Progenitor cell of endocrine pancreas (in vitro differentiated cells): ENCODE results near the gene LIME1. TPM values are rescaled to one million over a fixed set of nuclear protein-coding genes. Genes with fewer than 3 reads are reported as not detected.

Experiments used
- DNase-seq: peaks from one replicate; pipeline ENCODE4 v3.0.0; 2021; ENCODE audit warnings: low spot score; ENCODE audit not compliant: unreplicated experiment
- H3K27ac Mint-ChIP-seq: 2 replicates; pipeline ENCODE4 v1.8.0; 2021; ENCODE audit warnings: mild to moderate bottlenecking, moderate library complexity, mixed read lengths
- H3K27me3 Mint-ChIP-seq: 2 replicates; pipeline ENCODE4 v1.8.0; 2021; ENCODE audit warnings: mixed read lengths
- H3K36me3 Mint-ChIP-seq: 2 replicates; pipeline ENCODE4 v1.8.0; 2022; ENCODE audit warnings: mixed read lengths; ENCODE audit not compliant: insufficient read depth
- H3K4me1 Mint-ChIP-seq: 2 replicates; pipeline ENCODE4 v1.8.0; 2021; ENCODE audit warnings: low read depth, mixed read lengths
- H3K4me3 Mint-ChIP-seq: 2 replicates; pipeline ENCODE4 v1.8.0; 2021; ENCODE audit warnings: low read depth, mild to moderate bottlenecking, moderate library complexity, mixed read lengths
- H3K9me3 Mint-ChIP-seq: 2 replicates; pipeline ENCODE4 v1.8.0; 2021; ENCODE audit warnings: low read depth, mixed read lengths
- total RNA-seq: library from RNA; stranded (reverse); gene quantifications from 2 replicates; pipeline ENCODE4 v1.2.1, GENCODE V29; 2021
- TF ChIP-seq, protein P1 (sequence below): fragments of 200-600 bp; sonication (generic); IDR thresholded peaks from one replicate; pipeline ENCODE4 v1.5.0; 2021; ENCODE audit warnings: antibody characterized with exemption, mild to moderate bottlenecking; ENCODE audit not compliant: unreplicated experiment

The LIME1 gene
- total RNA-seq, 1 donor from 2014 or later: 17.2 TPM

- DNase-seq: no peak
- TF ChIP-seq, protein P1, sequence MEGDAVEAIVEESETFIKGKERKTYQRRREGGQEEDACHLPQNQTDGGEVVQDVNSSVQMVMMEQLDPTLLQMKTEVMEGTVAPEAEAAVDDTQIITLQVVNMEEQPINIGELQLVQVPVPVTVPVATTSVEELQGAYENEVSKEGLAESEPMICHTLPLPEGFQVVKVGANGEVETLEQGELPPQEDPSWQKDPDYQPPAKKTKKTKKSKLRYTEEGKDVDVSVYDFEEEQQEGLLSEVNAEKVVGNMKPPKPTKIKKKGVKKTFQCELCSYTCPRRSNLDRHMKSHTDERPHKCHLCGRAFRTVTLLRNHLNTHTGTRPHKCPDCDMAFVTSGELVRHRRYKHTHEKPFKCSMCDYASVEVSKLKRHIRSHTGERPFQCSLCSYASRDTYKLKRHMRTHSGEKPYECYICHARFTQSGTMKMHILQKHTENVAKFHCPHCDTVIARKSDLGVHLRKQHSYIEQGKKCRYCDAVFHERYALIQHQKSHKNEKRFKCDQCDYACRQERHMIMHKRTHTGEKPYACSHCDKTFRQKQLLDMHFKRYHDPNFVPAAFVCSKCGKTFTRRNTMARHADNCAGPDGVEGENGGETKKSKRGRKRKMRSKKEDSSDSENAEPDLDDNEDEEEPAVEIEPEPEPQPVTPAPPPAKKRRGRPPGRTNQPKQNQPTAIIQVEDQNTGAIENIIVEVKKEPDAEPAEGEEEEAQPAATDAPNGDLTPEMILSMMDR: no peak
- H3K27me3 Mint-ChIP-seq: no peaks in the 10 kb centered on the region
- no peaks in the 10 kb centered on the region for H3K4me1 Mint-ChIP-seq
- H3K9me3 Mint-ChIP-seq: no peaks in the 10 kb centered on the region
- H3K36me3 Mint-ChIP-seq: peaks cover 3% of the 10 kb centered on the region
- no peak overlapping the region for H3K27ac Mint-ChIP-seq
- H3K4me3 Mint-ChIP-seq: no peak overlapping the region
Observed at GRCh38 chr20:63751471-63752271, 15.2 kb downstream of the LIME1 start.

DNA sequence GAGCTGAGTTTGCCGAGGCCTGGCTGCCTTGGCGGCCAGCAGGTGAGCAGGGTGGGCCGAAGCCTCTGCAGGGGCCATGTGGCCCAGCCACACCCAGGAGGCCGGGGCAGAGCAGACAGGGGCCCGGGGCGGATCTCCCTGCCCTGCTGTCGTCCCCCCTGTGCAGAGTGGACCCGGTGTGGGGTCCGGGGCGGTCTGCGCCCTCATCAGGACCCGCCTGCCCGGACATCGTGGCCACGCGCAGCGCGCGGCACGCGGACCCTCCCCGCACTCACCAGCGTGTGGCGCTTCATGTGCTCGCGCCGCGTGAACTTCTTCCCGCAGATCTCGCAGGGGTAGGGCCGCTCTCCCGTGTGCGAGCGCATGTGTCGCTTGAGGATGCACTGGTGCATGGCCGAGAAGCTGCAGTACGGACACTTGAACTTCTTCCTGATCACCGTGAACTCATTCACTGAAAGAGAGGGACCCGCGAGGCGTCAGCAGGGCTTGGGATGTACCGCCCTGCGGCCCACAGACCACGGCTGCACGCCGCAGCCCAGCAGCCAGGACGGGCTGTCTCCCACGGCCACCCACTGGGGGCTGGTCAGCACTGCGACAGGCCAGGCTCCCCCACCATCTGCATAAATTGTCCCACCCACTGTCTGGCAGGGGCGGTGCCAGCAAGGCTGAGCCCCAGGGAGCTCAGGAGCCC is 16.1 kb downstream of the LIME1 start:
- H3K9me3 Mint-ChIP-seq: no peaks in the 10 kb centered on the region
- H3K4me3 Mint-ChIP-seq: no peak overlapping the region
- no peak overlapping the region for H3K27ac Mint-ChIP-seq
- TF ChIP-seq, protein P1: no peak
- peaks cover 3% of the 10 kb centered on the region for H3K36me3 Mint-ChIP-seq
- H3K27me3 Mint-ChIP-seq: no peaks in the 10 kb centered on the region
- DNase-seq: no peak
- H3K4me1 Mint-ChIP-seq: no peaks in the 10 kb centered on the region

GRCh38 chr20:63753381-63753780 is 16.9 kb downstream of the LIME1 start:
- Mint-ChIP-seq H3K9me3 (no peaks in the 10 kb centered on the region), H3K36me3 (peaks cover 3% of the 10 kb centered on the region), H3K4me3 (no peak overlapping the region), H3K4me1 (no peaks in the 10 kb centered on the region), H3K27ac (no peak overlapping the region), H3K27me3 (no peaks in the 10 kb centered on the region)
- no peak for DNase-seq
- TF ChIP-seq, protein P1: no peak

GRCh38 chr20:63754008-63754407 is 17.5 kb downstream of the LIME1 start:
- no peaks in the 10 kb centered on the region for H3K4me1 Mint-ChIP-seq
- H3K36me3 Mint-ChIP-seq: peaks cover 3% of the 10 kb centered on the region
- no peaks in the 10 kb centered on the region for H3K9me3 Mint-ChIP-seq
- DNase-seq: no peak
- H3K4me3 Mint-ChIP-seq: no peak overlapping the region
- no peak overlapping the region for H3K27ac Mint-ChIP-seq
- TF ChIP-seq, protein P1: no peak
- no peaks in the 10 kb centered on the region for H3K27me3 Mint-ChIP-seq

- peak overlapping the region; percentile 82 for H3K27ac Mint-ChIP-seq
- no peak overlapping the region for H3K4me3 Mint-ChIP-seq
- H3K9me3 Mint-ChIP-seq: no peaks in the 10 kb centered on the region
- DNase-seq: no peak
- H3K4me1 Mint-ChIP-seq: no peaks in the 10 kb centered on the region
- no peaks in the 10 kb centered on the region for H3K27me3 Mint-ChIP-seq
- TF ChIP-seq, protein P1: no peak
- H3K36me3 Mint-ChIP-seq: peaks cover 8% of the 10 kb centered on the region
Observed at GRCh38 chr20:63755933-63756647, 19.6 kb downstream of the LIME1 start.
